Fibroblast of lung (primary cell): ENCODE data around the gene NET1. TPM values are rescaled to one million over a fixed set of nuclear protein-coding genes. Genes with fewer than 3 reads are reported as not detected.

Source experiments
- DNase-seq, 2 donors: peaks; one replicate each; pipeline versions ENCODE4 v3.0.0 to v3.0.0-alpha.2; 2010; ENCODE audit warnings: low read depth in 2 of 2
- H2AFZ ChIP-seq: 2 replicates; pipeline ENCODE4 v1.5.1; 2012; ENCODE audit warnings: low read length, control low read depth, inconsistent platforms
- H3K27ac ChIP-seq: 2 replicates; pipeline ENCODE4 v1.5.1; 2011; ENCODE audit warnings: low read length, control low read depth; ENCODE audit not compliant: insufficient read depth
- H3K27me3 ChIP-seq: 2 replicates; pipeline ENCODE4 v1.5.1; 2011; ENCODE audit warnings: mild to moderate bottlenecking, low read length; ENCODE audit not compliant: control insufficient read depth, insufficient read depth
- H3K36me3 ChIP-seq: 2 replicates; pipeline ENCODE4 v1.5.1; 2011; ENCODE audit warnings: low read length; ENCODE audit not compliant: control insufficient read depth, insufficient read depth
- H3K4me1 ChIP-seq: 2 replicates; pipeline ENCODE4 v1.5.1; 2011; ENCODE audit warnings: low read length; ENCODE audit not compliant: control insufficient read depth, insufficient read depth; ENCODE audit errors: extremely low read depth
- H3K4me2 ChIP-seq: 2 replicates; pipeline ENCODE4 v1.5.1; 2011; ENCODE audit warnings: low read length, control low read depth; ENCODE audit not compliant: insufficient read depth; ENCODE audit errors: extremely low read depth
- H3K4me3 ChIP-seq, 4 experiments: fragments of 200-600 bp in 1 of 4; sonication (generic) in 1 of 4; replicated peaks in 1 of 4; 2 replicates each; pipeline ENCODE4 v1.5.1; 2011 to 2016; ENCODE audit warnings: low read length in 4 of 4, low read depth in 3 of 4, mild to moderate bottlenecking in 3 of 4, control low read depth in 2 of 4, inconsistent platforms in 1 of 4, mixed read lengths in 1 of 4; ENCODE audit not compliant: insufficient read depth in 1 of 4; ENCODE audit errors: control extremely low read depth in 1 of 4
- H3K79me2 ChIP-seq: 2 replicates; pipeline ENCODE4 v1.5.1; 2012; ENCODE audit warnings: mild to moderate bottlenecking, low read length, inconsistent platforms; ENCODE audit not compliant: control insufficient read depth, insufficient read depth
- H3K9ac ChIP-seq: 2 replicates; pipeline ENCODE4 v1.5.1; 2011; ENCODE audit warnings: mild to moderate bottlenecking, low read length, control low read depth; ENCODE audit not compliant: insufficient read depth
- H3K9me3 ChIP-seq: 2 replicates; pipeline ENCODE4 v1.5.1; 2012; ENCODE audit warnings: low read depth, low read length; ENCODE audit not compliant: control insufficient read depth, insufficient read depth
- H4K20me1 ChIP-seq: 2 replicates; pipeline ENCODE4 v1.5.1; 2011; ENCODE audit warnings: low read length; ENCODE audit not compliant: control insufficient read depth, insufficient read depth; ENCODE audit errors: extremely low read depth
- CTCF ChIP-seq, 2 donors: IDR thresholded peaks in 1 of 2; conservative IDR thresholded peaks in 1 of 2; 1 replicate in 1 of 2; 2 replicates in 1 of 2; pipeline ENCODE4 v1.5.1; 2011 to 2012; ENCODE audit warnings: low read length in 2 of 2, control low read depth in 1 of 2, inconsistent platforms in 1 of 2, low read depth in 1 of 2, mild to moderate bottlenecking in 1 of 2
- EZH2 ChIP-seq: IDR thresholded peaks from 2 replicates; pipeline ENCODE4 v1.5.1; 2012; ENCODE audit warnings: low read length, control low read depth, mild to moderate bottlenecking; ENCODE audit errors: missing control alignments
- polyA plus RNA-seq, 2 donors: library from polyadenylated mRNA; depleted of rRNA in 1 of 2; stranded (reverse) in 1 of 2; unstranded in 1 of 2; fragments of >200 nt; gene quantifications; 2 replicates each; pipeline ENCODE4 v1.2.1, GENCODE V29; 2011 to 2012; ENCODE audit warnings: missing spikeins in 1 of 2
- total RNA-seq: library from RNA; depleted of rRNA; stranded (reverse); fragments of >200 nt; gene quantifications from 2 replicates; pipeline ENCODE4 v1.2.1, GENCODE V29; 2014

Gene NET1
- total and polyA plus RNA-seq, 2 donors (not counting 1 experiment from before 2014, with no cell fraction given) = 7.2 to 45.4 TPM

DNA sequence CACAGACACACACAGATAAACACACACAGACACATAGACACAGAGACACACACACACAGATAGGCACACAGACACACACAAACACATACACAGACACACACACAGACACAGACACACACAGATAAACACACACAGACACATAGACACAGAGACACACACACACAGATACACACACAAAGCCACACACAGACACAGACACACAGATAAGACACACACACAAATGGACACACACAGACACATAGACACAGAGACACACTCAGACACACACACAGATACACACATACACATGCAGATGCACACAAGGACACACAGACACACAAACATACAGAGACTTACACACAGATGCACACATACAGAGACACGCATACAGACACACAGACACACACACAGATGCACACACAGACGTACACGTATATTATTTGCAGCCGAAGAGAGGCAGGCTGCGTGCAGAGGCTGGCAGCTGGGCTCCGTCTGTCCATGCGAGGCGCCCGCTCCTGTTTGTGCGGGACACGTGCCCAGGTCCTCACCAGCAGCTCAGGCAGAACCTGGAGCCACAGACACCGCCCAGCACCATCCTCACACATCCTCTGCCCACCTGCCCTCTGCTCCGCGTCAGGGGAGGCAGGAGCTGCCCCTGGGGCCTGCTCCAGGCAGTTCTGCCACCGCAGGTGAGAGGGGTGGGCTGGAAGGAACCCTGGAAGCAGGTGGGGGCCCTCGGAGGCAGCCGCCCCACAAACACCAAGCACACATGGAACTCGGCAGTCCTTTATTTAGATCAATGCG is 85.8 kb downstream of the NET1 start:
- Histone ChIP-seq H3K36me3 (no peaks in the 10 kb centered on the region), H3K4me1 (no peaks in the 10 kb centered on the region), H3K27ac (no peak overlapping the region), H3K79me2 (no peaks in the 10 kb centered on the region), H3K9ac (no peak overlapping the region), H3K9me3 (no peaks in the 10 kb centered on the region), H3K4me2 (no peak overlapping the region), H3K27me3 (peaks cover 7% of the 10 kb centered on the region), H3K4me3 (no peak overlapping the region), H2AFZ (no peak overlapping the region), H4K20me1 (no peaks in the 10 kb centered on the region)
- TF ChIP-seq CTCF (conservative IDR thresholded peaks at IDR 0.05 in 1 of 2, IDR thresholded peaks at IDR 0.05 in 1 of 2; ENCODE audit: low read depth in 1 of 2, low read length in 2 of 2) (no peak), EZH2 (no peak)
- DNase-seq = no peak

GRCh38 chr10:5498791-5499492 is 86.6 kb downstream of the NET1 start:
- Histone ChIP-seq H3K79me2 (no peaks in the 10 kb centered on the region), H3K9ac (no peak overlapping the region), H4K20me1 (no peaks in the 10 kb centered on the region), H3K9me3 (no peaks in the 10 kb centered on the region), H3K4me1 (no peaks in the 10 kb centered on the region), H3K27me3 (peaks cover 10% of the 10 kb centered on the region), H3K4me3 (no peak overlapping the region), H2AFZ (no peak overlapping the region), H3K36me3 (no peaks in the 10 kb centered on the region), H3K4me2 (no peak overlapping the region), H3K27ac (no peak overlapping the region)
- no peak for DNase-seq
- TF ChIP-seq CTCF (conservative IDR thresholded peaks at IDR 0.05 in 1 of 2, IDR thresholded peaks at IDR 0.05 in 1 of 2; ENCODE audit: low read depth in 1 of 2, low read length in 2 of 2) (no peak), EZH2 (no peak)

DNA sequence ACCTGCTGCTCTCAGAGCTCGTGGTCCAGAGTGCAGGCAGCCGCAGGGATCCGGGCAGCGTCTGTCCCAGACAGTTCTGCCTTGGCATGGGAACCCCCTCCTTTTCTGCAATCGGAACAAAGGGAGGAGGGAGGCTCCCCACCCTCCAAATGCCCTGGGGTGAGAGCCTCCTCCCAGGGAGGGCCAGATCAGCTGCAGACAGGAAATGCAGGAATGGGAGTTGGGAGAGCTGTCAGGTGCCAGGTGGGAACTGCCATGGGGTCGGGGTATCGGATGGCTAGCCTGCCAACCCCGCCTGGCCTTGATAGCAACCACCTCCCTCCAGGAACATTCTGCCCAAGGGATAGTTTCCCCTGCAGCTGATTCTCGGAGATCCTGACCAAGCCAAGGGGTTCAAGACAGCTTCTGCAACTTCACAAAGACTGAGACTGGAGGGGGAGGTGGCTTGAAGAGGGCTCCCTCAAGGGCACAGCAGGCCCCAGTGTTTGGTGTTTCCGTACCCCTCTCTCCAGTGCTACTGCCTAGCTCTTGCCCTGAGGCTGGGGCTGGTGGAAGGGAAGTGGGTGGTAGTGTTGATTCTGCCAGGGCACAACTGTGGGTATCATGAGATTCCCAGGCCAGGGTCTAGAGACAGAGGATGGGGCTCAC is 87.3 kb downstream of the NET1 start, which contains the start of gene CALML5:
TSS of gene CALML5 (minus strand) at position 78 of the 648 bp plus-strand sequence. CDS start 132 bp downstream, outside the sequence.
- Histone ChIP-seq H3K27me3 (peaks cover 17% of the 10 kb centered on the region), H3K9me3 (no peaks in the 10 kb centered on the region), H4K20me1 (no peaks in the 10 kb centered on the region), H3K4me3 (no peak within 1 kb of the TSS), H2AFZ (no peak within 1 kb of the TSS), H3K4me1 (no peaks in the 10 kb centered on the region), H3K27ac (no peak within 1 kb of the TSS), H3K36me3 (no peaks in the 10 kb centered on the region), H3K79me2 (no peaks in the 10 kb centered on the region), H3K9ac (no peak within 1 kb of the TSS), H3K4me2 (no peak within 1 kb of the TSS)
- TF ChIP-seq CTCF (conservative IDR thresholded peaks at IDR 0.05 in 1 of 2, IDR thresholded peaks at IDR 0.05 in 1 of 2; ENCODE audit: low read depth in 1 of 2, low read length in 2 of 2) (no peak), EZH2 (no peak)
- DNase-seq = no peak
